ENCODE results near the gene BRINP3. TPM values are rescaled to one million over a fixed set of nuclear protein-coding genes. Genes with fewer than 3 reads are reported as not detected.

BRINP3 gene
- total RNA-seq, 4 donors from 2014 or later, result 0.20 TPM; not detected in 3

GRCh38 chr1:190377294-190377693 lies 100.4 kb downstream of the BRINP3 start:
- intact Hi-C loops (cut with DNase I; ENCODE audit: low total_unique reads), result no loop called here
- Histone ChIP-seq H3K4me1 (no peaks in the 10 kb centered on the region), H3K9me3 (no peaks in the 10 kb centered on the region), H3K4me3 (no peak overlapping the region), H3K27me3 (no peaks in the 10 kb centered on the region), H3K36me3 (no peaks in the 10 kb centered on the region), H3K27ac (no peak overlapping the region)
- in situ Hi-C loops (cut with MboI; ENCODE audit: low sequenced_read_pairs in 4 of 4), result no loop called here
- TF ChIP-seq CTCF (IDR thresholded peaks at IDR 0.05 in 4 of 5, conservative IDR thresholded peaks at IDR 0.05 in 1 of 5), result no peak
- TF ChIP-seq POLR2A (IDR thresholded peaks at IDR 0.05), result no peak
- ATAC-seq (no peak), DNase-seq (no peak)

- H3K36me3 ChIP-seq, result no peaks in the 10 kb centered on the region
- no peaks in the 10 kb centered on the region for H3K9me3 ChIP-seq
- H3K4me3 ChIP-seq, result no peak overlapping the region
- H3K27me3 ChIP-seq, result no peaks in the 10 kb centered on the region
- no peak for DNase-seq
- no peaks in the 10 kb centered on the region for H3K4me1 ChIP-seq
- TF ChIP-seq POLR2A (IDR thresholded peaks at IDR 0.05) (no peak), CTCF (IDR thresholded peaks at IDR 0.05 in 4 of 5, conservative IDR thresholded peaks at IDR 0.05 in 1 of 5) (no peak)
- H3K27ac ChIP-seq, result no peak overlapping the region
- intact Hi-C loops (cut with DNase I; ENCODE audit: low total_unique reads) (no loop called here), in situ Hi-C loops (cut with MboI; ENCODE audit: low sequenced_read_pairs in 4 of 4) (no loop called here)
- ATAC-seq, result no peak
These were observed 101.6 kb downstream of the BRINP3 start for GRCh38 chr1:190376044-190376443.

GRCh38 chr1:190373705-190374336 lies 103.8 kb downstream of the BRINP3 start:
- no peak for DNase-seq

GRCh38 chr1:190367200-190367599 lies 110.5 kb downstream of the BRINP3 start:
- ATAC-seq, result no peak
- Histone ChIP-seq H3K9me3 (no peaks in the 10 kb centered on the region), H3K36me3 (no peaks in the 10 kb centered on the region), H3K4me1 (no peaks in the 10 kb centered on the region), H3K27me3 (no peaks in the 10 kb centered on the region), H3K4me3 (no peak overlapping the region), H3K27ac (no peak overlapping the region)
- DNase-seq, result no peak
- TF ChIP-seq CTCF (IDR thresholded peaks at IDR 0.05 in 4 of 5, conservative IDR thresholded peaks at IDR 0.05 in 1 of 5), result no peak
- TF ChIP-seq POLR2A (IDR thresholded peaks at IDR 0.05), result no peak
- intact Hi-C loops (cut with DNase I; ENCODE audit: low total_unique reads), result no loop called here
- in situ Hi-C loops (cut with MboI; ENCODE audit: low sequenced_read_pairs in 4 of 4), result no loop called here

More at GRCh38 chr1:190373705-190374336, 103.8 kb downstream of the BRINP3 start:
- no peak for ATAC-seq
- no peaks in the 10 kb centered on the region for H3K4me1 ChIP-seq
- H3K4me3 ChIP-seq, result no peak overlapping the region
- no peaks in the 10 kb centered on the region for H3K27me3 ChIP-seq
- TF ChIP-seq CTCF (IDR thresholded peaks at IDR 0.05 in 4 of 5, conservative IDR thresholded peaks at IDR 0.05 in 1 of 5) (no peak), POLR2A (IDR thresholded peaks at IDR 0.05) (no peak)
- intact Hi-C loops (cut with DNase I; ENCODE audit: low total_unique reads) (no loop called here), in situ Hi-C loops (cut with MboI; ENCODE audit: low sequenced_read_pairs in 4 of 4) (no loop called here)
- no peaks in the 10 kb centered on the region for H3K9me3 ChIP-seq
- no peaks in the 10 kb centered on the region for H3K36me3 ChIP-seq
- H3K27ac ChIP-seq, result no peak overlapping the region

- no peak for TF ChIP-seq POLR2A (IDR thresholded peaks at IDR 0.05)
- no peak for TF ChIP-seq CTCF (IDR thresholded peaks at IDR 0.05 in 4 of 5, conservative IDR thresholded peaks at IDR 0.05 in 1 of 5)
- Histone ChIP-seq H3K4me1 (no peaks in the 10 kb centered on the region), H3K9me3 (no peaks in the 10 kb centered on the region), H3K36me3 (no peaks in the 10 kb centered on the region), H3K27me3 (no peaks in the 10 kb centered on the region), H3K4me3 (no peak overlapping the region), H3K27ac (no peak overlapping the region)
- DNase-seq (no peak), ATAC-seq (no peak)
- in situ Hi-C loops (cut with MboI; ENCODE audit: low sequenced_read_pairs in 4 of 4) (no loop called here), intact Hi-C loops (cut with DNase I; ENCODE audit: low total_unique reads) (no loop called here)
These were observed 112.4 kb downstream of the BRINP3 start for GRCh38 chr1:190365283-190365682.

Data from gastrocnemius medialis (tissue), 4 donors.